ENCODE data around the gene NHEJ1.
A peak's percentile ranks its signal among the peaks of the same experiment; 100 is the strongest.

NHEJ1 gene

DNA sequence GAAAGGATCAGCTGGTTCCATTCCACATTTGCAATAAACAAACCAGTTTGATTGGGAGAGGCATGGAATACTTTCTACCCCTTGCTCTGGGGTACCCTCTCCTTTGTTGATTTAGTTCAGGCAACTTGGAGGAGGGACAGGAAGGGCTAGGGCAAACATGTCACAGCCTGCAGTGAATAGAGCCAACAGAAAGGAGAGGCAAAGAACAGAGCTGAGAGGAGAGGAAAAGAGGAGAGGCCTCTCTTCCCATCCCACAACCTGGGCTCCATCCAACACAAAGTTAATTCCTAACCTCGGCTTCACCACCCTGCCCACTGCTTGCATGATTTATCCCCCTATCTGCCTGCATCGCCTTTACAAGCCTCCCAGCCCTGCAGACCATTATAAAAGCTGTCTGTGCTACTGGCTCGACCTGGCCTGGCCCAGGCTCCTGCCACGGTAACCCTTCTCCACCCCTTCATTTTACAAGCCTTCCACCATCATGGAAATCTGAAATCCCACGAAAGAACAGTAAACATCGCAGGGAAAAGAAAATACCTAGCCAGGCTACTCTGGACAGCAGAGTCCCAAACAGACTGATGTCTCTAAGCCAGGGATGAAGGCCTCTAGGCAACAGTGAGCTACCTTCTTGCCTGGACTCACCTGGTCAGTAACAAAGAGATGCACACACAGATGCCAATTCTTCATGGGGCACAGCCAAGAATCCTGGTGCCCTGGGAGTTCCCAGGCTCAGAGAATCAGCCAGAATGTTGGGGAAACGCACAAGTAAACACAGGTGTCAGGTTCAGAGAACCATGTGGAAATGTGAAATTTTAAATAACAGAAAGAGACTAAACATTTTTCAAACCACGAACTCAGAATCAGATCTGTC is 43.6 kb downstream of the NHEJ1 start:
- DNase-seq (ENCODE audit: low spot score in 2 of 2), result no peak
- no peaks in the 10 kb centered on the region for H3K27me3 ChIP-seq (ENCODE audit: low read depth)
- no peak overlapping the region for H3K4me3 ChIP-seq
- no peaks in the 10 kb centered on the region for H3K9me3 ChIP-seq
- in situ Hi-C loops (cut with MboI; ENCODE audit: low sequenced_read_pairs), result no loop called here
- H3K36me3 ChIP-seq (replicated peaks), result no peaks in the 10 kb centered on the region
- no peaks in the 10 kb centered on the region for H3K4me1 ChIP-seq

DNA sequence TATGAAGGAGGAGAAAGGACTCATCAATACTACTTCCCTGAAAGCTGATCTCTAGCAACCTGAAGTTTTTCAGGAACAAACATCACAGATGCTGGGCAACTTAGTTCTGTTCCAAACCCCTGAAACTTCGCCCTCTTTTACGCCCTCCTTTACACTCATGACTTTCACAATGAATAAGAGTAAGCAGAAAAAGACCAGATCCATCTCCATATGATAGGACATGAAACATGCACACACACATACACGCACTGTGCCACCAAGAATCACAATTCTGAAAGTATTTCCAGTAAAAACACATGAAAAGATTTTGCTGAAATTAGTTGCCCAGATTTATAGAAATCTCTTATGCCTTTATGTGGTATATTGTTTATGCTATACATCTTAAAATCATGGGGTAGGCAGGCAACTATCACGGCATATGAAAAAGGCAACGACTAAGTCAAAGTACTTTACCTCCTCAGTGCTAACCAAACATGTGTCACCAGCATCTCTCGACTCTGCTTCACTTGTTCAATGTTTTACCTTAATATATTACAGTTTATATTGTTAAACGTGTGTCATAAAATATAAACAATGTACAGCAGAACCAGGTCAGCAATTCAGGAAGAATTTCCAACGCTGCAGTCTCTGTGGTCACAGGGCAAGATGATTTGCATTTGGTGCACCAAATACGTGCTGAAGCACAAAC is 47.8 kb downstream of the NHEJ1 start:
- H3K27me3 ChIP-seq (ENCODE audit: low read depth), result no peaks in the 10 kb centered on the region
- no peaks in the 10 kb centered on the region for H3K36me3 ChIP-seq (replicated peaks)
- H3K4me1 ChIP-seq, result no peaks in the 10 kb centered on the region
- in situ Hi-C loops (cut with MboI; ENCODE audit: low sequenced_read_pairs), result no loop called here
- no peaks in the 10 kb centered on the region for H3K9me3 ChIP-seq
- no peak overlapping the region for H3K4me3 ChIP-seq
- DNase-seq (ENCODE audit: low spot score in 2 of 2), result no peak

DNA sequence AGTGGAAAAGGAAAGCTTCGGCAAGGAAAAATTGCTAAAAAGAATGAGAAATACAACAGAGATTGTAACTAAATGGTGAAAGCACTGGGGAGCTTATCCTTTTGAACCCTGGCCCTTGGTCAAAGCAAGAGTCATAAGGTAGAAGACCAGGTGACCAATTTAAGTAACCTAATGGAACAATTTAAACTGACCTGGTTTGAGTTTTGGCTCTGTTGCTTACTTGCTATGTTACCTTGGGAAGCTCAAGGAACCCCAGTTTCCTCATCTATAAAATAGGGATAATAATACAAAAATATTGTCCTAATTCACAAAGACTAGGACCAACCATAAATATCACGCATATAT is 48.6 kb downstream of the NHEJ1 start:
- Histone ChIP-seq H3K27me3 (ENCODE audit: low read depth) (no peaks in the 10 kb centered on the region), H3K4me3 (no peak overlapping the region), H3K9me3 (no peaks in the 10 kb centered on the region), H3K36me3 (replicated peaks) (no peaks in the 10 kb centered on the region), H3K4me1 (no peaks in the 10 kb centered on the region)
- in situ Hi-C loops (cut with MboI; ENCODE audit: low sequenced_read_pairs), result no loop called here
- no peak for DNase-seq (ENCODE audit: low spot score in 2 of 2)

DNA sequence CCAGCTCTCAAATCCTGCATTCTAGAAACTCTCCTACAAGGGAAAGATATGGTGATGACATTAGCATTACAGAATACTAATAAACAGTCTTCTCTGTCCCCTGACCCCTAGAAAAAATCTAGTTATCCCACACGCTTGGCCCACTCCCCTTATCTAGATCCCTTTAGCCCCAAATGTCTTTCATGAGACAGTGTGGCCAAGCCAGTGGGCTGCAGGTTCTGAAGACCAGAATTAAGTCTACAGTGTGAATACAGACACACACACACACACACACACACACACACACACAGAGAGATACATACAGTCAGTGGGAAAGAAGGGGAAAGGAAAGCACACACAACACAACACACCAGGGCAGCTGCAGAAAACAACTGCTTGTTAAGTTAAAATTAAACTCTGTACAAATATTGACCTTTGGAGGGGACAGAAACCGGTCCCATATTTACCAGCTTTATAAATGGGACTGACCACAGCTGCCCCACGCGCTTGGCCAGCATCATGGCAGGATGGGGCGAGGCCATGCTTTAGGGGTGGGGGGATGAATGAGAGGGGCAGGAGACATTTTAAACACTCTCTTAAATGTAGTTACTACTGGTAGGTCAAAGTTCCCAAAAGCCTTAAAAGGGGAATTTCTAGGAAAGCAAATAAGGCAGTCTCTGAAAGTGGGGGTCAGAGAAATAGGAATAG is 49.1 kb downstream of the NHEJ1 start:
- in situ Hi-C loops (cut with MboI; ENCODE audit: low sequenced_read_pairs), result no loop called here
- Histone ChIP-seq H3K9me3 (no peaks in the 10 kb centered on the region), H3K27me3 (ENCODE audit: low read depth) (no peaks in the 10 kb centered on the region), H3K4me1 (no peaks in the 10 kb centered on the region), H3K4me3 (no peak overlapping the region), H3K36me3 (replicated peaks) (no peaks in the 10 kb centered on the region)
- no peak for DNase-seq (ENCODE audit: low spot score in 2 of 2)

DNA sequence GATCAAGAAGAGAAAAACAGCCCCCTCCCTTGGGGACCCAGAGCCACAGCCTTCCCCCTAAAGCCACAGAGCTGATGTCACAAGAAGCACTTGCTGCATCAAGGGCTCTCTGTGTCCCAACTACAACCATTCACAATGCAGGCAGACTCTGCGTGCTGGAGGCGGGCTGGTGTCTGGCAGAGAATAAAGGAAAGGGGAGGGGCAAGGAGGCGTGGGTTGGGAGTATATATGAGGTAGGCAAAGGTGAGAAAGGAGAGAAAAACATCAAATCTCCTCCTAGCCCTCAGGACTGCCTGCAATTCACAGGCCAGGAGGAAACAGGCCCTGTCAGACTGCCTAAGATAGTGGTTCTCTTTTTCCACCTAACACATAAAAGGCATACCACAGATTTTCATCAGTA is 51.1 kb downstream of the NHEJ1 start:
- Histone ChIP-seq H3K36me3 (replicated peaks) (no peaks in the 10 kb centered on the region), H3K4me1 (no peaks in the 10 kb centered on the region), H3K4me3 (no peak overlapping the region), H3K27me3 (ENCODE audit: low read depth) (no peaks in the 10 kb centered on the region), H3K9me3 (no peaks in the 10 kb centered on the region)
- in situ Hi-C loops (cut with MboI; ENCODE audit: low sequenced_read_pairs), result no loop called here
- peak in 1 of 2 experiments; percentile 35 for DNase-seq (ENCODE audit: low spot score in 2 of 2)

DNA sequence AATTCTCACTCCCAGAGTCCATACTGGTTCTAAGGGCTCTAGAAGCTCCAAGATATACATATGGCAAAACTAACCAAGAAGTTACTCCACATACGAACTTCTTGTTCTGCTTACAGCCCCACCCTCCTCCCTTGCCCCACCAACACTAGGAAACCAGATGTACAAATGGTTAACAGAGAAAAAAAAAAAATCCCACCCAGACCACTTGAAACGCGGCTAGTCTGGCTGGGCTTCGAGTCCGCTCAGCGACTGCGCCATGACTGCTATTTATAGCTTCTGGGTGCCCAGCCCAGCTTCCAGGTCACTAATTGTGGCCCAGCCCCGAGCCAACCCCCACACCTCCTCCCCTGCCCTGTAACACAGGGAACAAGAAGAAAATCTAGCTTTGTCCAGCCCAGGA is 52.9 kb downstream of the NHEJ1 start:
- H3K36me3 ChIP-seq (replicated peaks), result no peaks in the 10 kb centered on the region
- in situ Hi-C loops (cut with MboI; ENCODE audit: low sequenced_read_pairs), result no loop called here
- no peaks in the 10 kb centered on the region for H3K4me1 ChIP-seq
- no peaks in the 10 kb centered on the region for H3K27me3 ChIP-seq (ENCODE audit: low read depth)
- no peak for DNase-seq (ENCODE audit: low spot score in 2 of 2)
- no peak overlapping the region for H3K4me3 ChIP-seq
- H3K9me3 ChIP-seq, result no peaks in the 10 kb centered on the region

DNA sequence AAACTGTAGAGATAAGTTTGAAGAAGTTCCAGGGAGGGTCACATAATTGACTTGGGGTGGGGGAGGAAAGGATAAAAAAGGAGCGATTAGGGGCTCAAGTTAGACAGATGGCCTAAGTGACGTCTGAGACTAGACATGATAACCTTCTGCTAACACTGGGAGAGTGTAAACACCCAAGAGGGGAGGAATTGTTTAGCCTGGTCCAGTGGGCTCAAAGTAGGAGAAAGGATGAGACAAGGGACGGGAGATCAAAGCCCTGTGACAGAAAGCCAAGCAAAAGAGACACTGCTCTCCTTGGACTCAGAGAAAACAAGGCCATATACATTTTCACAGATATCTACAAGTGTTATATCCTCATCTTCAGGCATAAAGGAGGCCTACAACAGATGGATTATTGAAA is 54.4 kb downstream of the NHEJ1 start:
- in situ Hi-C loops (cut with MboI; ENCODE audit: low sequenced_read_pairs), result no loop called here
- Histone ChIP-seq H3K4me3 (no peak overlapping the region), H3K9me3 (no peaks in the 10 kb centered on the region), H3K27me3 (ENCODE audit: low read depth) (no peaks in the 10 kb centered on the region), H3K4me1 (no peaks in the 10 kb centered on the region), H3K36me3 (replicated peaks) (no peaks in the 10 kb centered on the region)
- no peak for DNase-seq (ENCODE audit: low spot score in 2 of 2)

DNA sequence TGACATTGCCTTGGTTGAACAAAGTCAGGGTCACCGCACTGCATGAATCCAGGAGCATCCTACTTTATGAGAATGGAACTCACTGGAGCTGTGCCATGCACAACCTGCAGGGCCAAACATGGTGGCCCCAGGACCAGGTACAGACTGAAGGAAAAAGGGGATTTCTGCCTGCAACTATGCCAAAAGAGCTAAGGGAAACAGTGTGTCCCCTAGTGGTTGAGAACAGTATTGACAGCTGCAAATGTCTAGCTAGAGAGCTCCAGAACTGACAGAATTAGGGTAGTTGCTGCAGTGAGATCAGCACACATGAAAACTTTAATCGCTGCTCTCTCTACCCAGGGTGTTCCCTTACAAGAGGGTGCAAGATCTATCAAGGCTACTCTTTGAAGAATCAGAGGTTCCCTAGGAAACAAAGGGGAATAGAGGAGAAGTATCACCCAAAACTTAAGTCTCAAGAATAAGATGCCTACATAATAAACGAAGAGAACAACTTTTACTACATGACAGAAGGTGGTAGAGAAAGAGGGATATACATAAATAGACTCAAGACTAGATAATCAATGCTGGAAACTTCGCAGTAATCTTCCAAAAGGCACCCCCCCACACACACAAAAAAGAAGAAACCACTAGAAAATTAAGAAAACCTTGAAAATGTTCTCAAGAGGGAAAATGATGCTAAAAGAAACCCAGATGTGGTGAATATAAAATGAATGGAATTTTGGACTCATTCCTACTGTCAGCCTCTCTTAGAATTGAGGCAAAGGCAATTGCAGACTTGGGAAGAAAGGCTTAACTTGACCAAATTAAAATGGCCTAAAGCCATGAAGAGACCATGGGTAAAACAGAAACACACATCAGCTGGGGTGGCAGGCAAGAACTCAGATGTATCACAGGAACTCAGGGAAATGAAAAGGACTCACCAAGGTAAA is 56.2 kb downstream of the NHEJ1 start:
- H3K4me1 ChIP-seq, result no peaks in the 10 kb centered on the region
- peak; percentile 41 to 52 for DNase-seq (ENCODE audit: low spot score in 2 of 2)

DNA sequence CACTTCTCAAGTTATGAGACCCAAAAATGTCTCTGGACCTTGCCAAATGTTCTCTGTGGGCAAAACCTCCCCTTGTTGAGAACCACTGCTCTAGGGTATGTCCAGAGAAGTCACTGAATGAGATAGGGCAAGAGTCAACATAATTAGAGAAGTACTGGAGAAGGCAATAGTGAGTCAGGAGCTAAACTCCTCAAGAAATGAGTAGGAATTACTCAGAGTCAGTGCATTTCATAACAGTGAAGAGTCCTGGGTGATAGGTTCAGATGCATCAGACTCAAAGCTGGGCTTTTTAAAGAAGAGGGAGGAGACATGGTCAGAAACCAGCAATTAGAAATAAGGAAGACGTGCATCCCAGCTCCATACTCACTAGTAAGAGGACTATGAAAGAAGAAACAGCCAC is 61.3 kb downstream of the NHEJ1 start:
- no peaks in the 10 kb centered on the region for H3K9me3 ChIP-seq
- DNase-seq (ENCODE audit: low spot score in 2 of 2), result no peak
- no peaks in the 10 kb centered on the region for H3K27me3 ChIP-seq (ENCODE audit: low read depth)
- H3K4me3 ChIP-seq, result no peak overlapping the region
- in situ Hi-C loops (cut with MboI; ENCODE audit: low sequenced_read_pairs), result no loop called here
- no peaks in the 10 kb centered on the region for H3K36me3 ChIP-seq (replicated peaks)
- no peaks in the 10 kb centered on the region for H3K4me1 ChIP-seq

More for the DNA sequence above, 56.2 kb downstream of the NHEJ1 start:
- H3K36me3 ChIP-seq (replicated peaks), result no peaks in the 10 kb centered on the region
- H3K9me3 ChIP-seq, result no peaks in the 10 kb centered on the region
- H3K27me3 ChIP-seq (ENCODE audit: low read depth), result no peaks in the 10 kb centered on the region
- H3K4me3 ChIP-seq, result no peak overlapping the region
- in situ Hi-C loops (cut with MboI; ENCODE audit: low sequenced_read_pairs), result no loop called here

DNA sequence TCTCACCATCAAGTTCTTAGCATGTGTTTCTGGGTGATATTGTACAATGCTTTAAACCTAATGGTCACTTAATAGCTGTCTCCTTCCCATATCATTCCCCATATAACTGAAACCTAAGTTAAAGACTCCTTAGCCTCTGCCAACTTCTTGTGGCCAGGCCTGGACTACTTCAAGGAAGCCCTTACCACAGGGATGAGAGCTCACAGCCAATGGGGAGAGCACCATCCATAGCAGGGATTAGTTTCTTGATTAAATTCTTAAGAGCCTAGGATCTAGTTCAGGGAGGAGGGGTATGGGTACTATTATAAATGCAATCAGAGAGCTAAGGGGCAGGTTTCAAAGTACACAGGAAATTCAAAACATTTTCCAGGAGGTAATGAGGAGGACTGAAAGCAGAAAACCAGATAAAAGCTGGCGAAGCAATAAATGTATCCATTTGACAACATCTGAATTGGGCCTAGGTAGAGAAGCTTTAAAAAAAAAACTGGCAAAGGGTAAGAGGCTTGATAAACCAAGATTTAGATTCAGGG is 65.1 kb downstream of the NHEJ1 start:
- Histone ChIP-seq H3K4me1 (no peaks in the 10 kb centered on the region), H3K9me3 (no peaks in the 10 kb centered on the region), H3K27me3 (ENCODE audit: low read depth) (no peaks in the 10 kb centered on the region), H3K36me3 (replicated peaks) (no peaks in the 10 kb centered on the region), H3K4me3 (no peak overlapping the region)
- no peak for DNase-seq (ENCODE audit: low spot score in 2 of 2)
- in situ Hi-C loops (cut with MboI; ENCODE audit: low sequenced_read_pairs), result no loop called here

DNA sequence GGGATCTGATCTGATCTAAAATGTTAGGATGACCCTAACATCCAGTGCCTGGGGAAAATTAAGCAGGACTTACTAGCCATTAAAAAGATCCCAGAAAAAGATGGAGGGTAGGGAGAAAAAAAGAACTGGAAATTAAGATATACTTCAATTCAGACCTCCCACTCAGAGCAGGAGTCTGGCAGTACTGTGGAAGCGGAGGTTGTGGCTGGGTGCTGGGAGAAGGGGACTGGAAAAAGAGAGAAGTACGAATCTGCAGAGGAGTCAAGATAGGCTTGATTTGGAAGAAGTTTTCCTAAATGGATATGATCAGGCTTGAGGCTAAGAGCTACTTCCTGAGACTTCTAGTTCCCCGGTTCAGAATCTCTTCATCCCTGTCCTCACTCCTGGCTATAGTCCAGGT is 66.4 kb downstream of the NHEJ1 start:
- DNase-seq (ENCODE audit: low spot score in 2 of 2), result no peak
- no peaks in the 10 kb centered on the region for H3K9me3 ChIP-seq
- in situ Hi-C loops (cut with MboI; ENCODE audit: low sequenced_read_pairs), result no loop called here
- no peaks in the 10 kb centered on the region for H3K36me3 ChIP-seq (replicated peaks)
- no peak overlapping the region for H3K4me3 ChIP-seq
- no peaks in the 10 kb centered on the region for H3K27me3 ChIP-seq (ENCODE audit: low read depth)
- no peaks in the 10 kb centered on the region for H3K4me1 ChIP-seq

DNA sequence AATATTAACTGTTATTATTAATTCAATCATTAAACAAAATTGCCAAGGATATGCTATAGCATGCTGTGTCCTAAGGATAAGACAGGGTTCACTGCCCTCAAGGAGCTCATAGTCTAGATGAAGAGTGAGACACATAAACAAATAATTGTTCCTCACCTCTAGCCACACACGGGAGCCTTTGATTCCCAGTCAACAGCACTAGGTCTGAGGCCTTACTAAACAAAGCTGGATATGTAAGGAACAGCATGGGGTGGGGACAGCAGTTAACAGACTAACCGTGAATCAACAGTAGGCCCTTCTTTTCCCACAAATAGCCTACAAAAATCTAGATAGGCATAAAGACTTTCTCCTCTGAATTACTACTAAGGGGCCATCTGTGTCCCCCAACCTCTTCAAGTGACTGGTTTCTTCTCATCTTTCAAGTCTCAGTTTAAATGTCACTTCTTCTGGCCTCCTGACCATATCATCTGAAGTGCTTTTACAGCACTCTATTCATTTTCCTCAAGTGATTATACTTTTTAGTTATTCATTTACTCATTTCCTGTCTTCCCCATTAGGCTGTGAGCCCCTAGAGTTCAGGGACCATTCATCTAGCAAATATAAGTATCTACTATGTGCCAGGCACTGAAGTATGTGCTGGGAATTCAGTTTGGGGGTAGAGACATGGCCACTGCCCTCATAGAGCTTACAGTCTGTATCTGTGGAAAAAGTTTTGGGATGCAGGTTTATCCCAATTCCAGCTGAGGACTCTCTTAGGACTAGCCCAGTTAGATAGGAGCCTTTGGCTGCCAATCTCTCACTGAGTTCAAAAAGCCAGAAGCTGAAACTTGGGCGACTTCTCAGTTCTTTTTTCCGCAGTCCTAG is 69.9 kb downstream of the NHEJ1 start:
- Histone ChIP-seq H3K36me3 (replicated peaks) (no peaks in the 10 kb centered on the region), H3K4me1 (no peaks in the 10 kb centered on the region), H3K4me3 (no peak overlapping the region), H3K27me3 (ENCODE audit: low read depth) (no peaks in the 10 kb centered on the region), H3K9me3 (no peaks in the 10 kb centered on the region)
- in situ Hi-C loops (cut with MboI; ENCODE audit: low sequenced_read_pairs), result no loop called here
- no peak for DNase-seq (ENCODE audit: low spot score in 2 of 2)

All from HAP-1 (cell line).